Prostate gland (tissue), 2 donors: ENCODE measurements around the gene TRPV4. TPM values are rescaled to one million over a fixed set of nuclear protein-coding genes. Genes with fewer than 3 reads are reported as not detected.

Experiments
- DNase-seq: peaks from one replicate; pipeline ENCODE4 v3.0.0-alpha.2; 2019; ENCODE audit warnings: low spot score
- H3K27ac ChIP-seq, 2 donors: fragments of 200-600 bp; sonication (generic); 2 replicates each; pipeline ENCODE4 v1.5.1; 2017 to 2019
- H3K27me3 ChIP-seq: fragments of 200-600 bp; sonication (generic); replicated peaks from 2 replicates; pipeline ENCODE4 v1.5.1; 2019; ENCODE audit not compliant: insufficient read depth
- H3K36me3 ChIP-seq, 2 donors: fragments of 200-600 bp; sonication (generic); 1 replicate in 1 of 2; 2 replicates in 1 of 2; pipeline versions ENCODE4 v1.5.1 to v1.8.1; 2017 to 2019
- H3K4me1 ChIP-seq: fragments of 200-600 bp; sonication (generic); replicated peaks from 2 replicates; pipeline ENCODE4 v1.5.1; 2019
- H3K4me3 ChIP-seq, 2 donors: fragments of 200-600 bp; sonication (generic); 2 replicates each; pipeline ENCODE4 v1.5.1; 2017 to 2019
- H3K9me3 ChIP-seq: fragments of 200-600 bp; sonication (generic); 2 replicates; pipeline ENCODE4 v1.5.1; 2017
- CTCF ChIP-seq, 4 experiments: fragments of 200-600 bp in 2 of 4; fragments of 450-650 bp in 2 of 4; sonication (generic) in 2 of 4; IDR thresholded peaks; 1 replicate in 3 of 4; 2 replicates in 1 of 4; pipeline ENCODE4 v1.5.1; 2016 to 2019; ENCODE audit warnings: antibody characterized with exemption in 4 of 4, mild to moderate bottlenecking in 2 of 4, moderate library complexity in 2 of 4
- POLR2A ChIP-seq: fragments of 450-650 bp; IDR thresholded peaks from one replicate; pipeline ENCODE4 v1.6.1; 2016; ENCODE audit warnings: antibody characterized with exemption, mild to moderate bottlenecking
- POLR2AphosphoS5 ChIP-seq: sonication (generic); formaldehyde crosslinking; IDR thresholded peaks from one replicate; pipeline ENCODE4 v1.6.1; 2017; ENCODE audit warnings: antibody characterized with exemption
- WGBS: methylation state at CpG from one replicate; pipeline ENCODE4 v1.1.5; 2018; 5-methylcytosine and 5-hydroxymethylcytosine counted together
- intact Hi-C: fragments of 100-400 bp; cut with DNase I; formaldehyde crosslinking; loops from one replicate; pipeline ENCODE4 v1.14.2; 2022
- total RNA-seq, 2 donors: library from RNA; depleted of rRNA; stranded (reverse); fragments of >200 nt; gene quantifications; one replicate each; pipeline ENCODE4 v1.1.0, GENCODE V29; 2016

The TRPV4 gene
- total RNA-seq = 1 to 10 TPM; 4.6 to 8.0 TPM

- peak; percentile 39 for TF ChIP-seq POLR2A
- TF ChIP-seq POLR2AphosphoS5 = no peak
- no peak for TF ChIP-seq CTCF (IDR thresholded peaks at IDR 0.05)
- H3K4me3 ChIP-seq = peak within 1 kb of the TSS; percentile 37 to 59
- H3K36me3 ChIP-seq = no peaks in the 10 kb centered on the region
- H3K27me3 ChIP-seq = no peaks in the 10 kb centered on the region
- no peaks in the 10 kb centered on the region for H3K9me3 ChIP-seq
- DNase-seq = no peak
- WGBS = 36% methylated on average over 29 of the region's 67 CpGs
- H3K27ac ChIP-seq = peak within 1 kb of the TSS in 1 of 2 donors; percentile 43
- H3K4me1 ChIP-seq = peaks cover 3% of the 10 kb centered on the region
- intact Hi-C loops = no loop called here
These were observed at the start of gene TRPV4 for GRCh38 chr12:109833307-109834189. TSS of gene TRPV4 (minus strand) at chr12:109833398. CDS start at chr12:109814796, 18,602 bp downstream.

DNA sequence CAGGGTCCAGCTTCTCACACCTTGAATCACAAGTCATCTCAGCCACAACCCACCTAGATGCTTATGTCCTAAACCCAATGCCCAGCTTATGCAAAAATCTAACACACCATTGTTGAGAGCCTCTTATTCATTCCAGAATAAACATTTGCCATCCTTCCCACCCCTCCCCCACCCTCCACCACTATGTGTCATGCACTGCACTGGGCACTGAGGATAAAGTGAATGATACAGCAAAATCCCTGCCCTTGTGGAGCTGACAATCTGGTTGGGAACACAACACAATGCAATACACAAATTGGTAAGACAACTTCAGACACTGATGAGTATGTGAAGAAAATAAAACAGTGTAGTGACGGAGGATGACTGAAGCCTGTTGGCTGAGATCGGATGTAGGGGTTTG lies 48.6 kb upstream of the TRPV4 start:
- Histone ChIP-seq H3K4me1 (peaks cover 3% of the 10 kb centered on the region), H3K4me3 (no peak overlapping the region), H3K36me3 (no peaks in the 10 kb centered on the region), H3K27ac (no peak overlapping the region), H3K9me3 (no peaks in the 10 kb centered on the region), H3K27me3 (no peaks in the 10 kb centered on the region)
- WGBS = 95% methylated on average over 2 of the region's 2 CpGs
- TF ChIP-seq POLR2A = no peak
- no peak for TF ChIP-seq CTCF (IDR thresholded peaks at IDR 0.05)
- TF ChIP-seq POLR2AphosphoS5 = no peak
- intact Hi-C loops = loop anchor here (2.0 kb wide), 1 partner anchor 77 kb away; no protein-coding TSS in a partner anchor
- no peak for DNase-seq

- intact Hi-C loops = loop anchor here (2.0 kb wide), 1 partner anchor 76 kb away; no protein-coding TSS in a partner anchor
- 10% methylated on average over 9 of the region's 9 CpGs for WGBS
These were observed 47.7 kb upstream of the TRPV4 start for GRCh38 chr12:109880938-109881337.

GRCh38 chr12:109880043-109880931 lies 47.1 kb upstream of the TRPV4 start, which contains the start of gene GLTP:
TSS of gene GLTP (minus strand) at chr12:109880541. CDS start at chr12:109880374, 167 bp downstream.
- under 1% methylated on average over 24 of the region's 92 CpGs for WGBS
- intact Hi-C loops = loop anchor here (2.0 kb wide), 1 partner anchor 75 kb away; no protein-coding TSS in a partner anchor
- H3K27me3 ChIP-seq = no peaks in the 10 kb centered on the region
- H3K27ac ChIP-seq = peak within 1 kb of the TSS; percentile 82 to 83
- peaks cover 10% of the 10 kb centered on the region for H3K4me1 ChIP-seq
- TF ChIP-seq POLR2A = peak; percentile 27
- TF ChIP-seq POLR2AphosphoS5 = peak; percentile 27
- TF ChIP-seq CTCF (IDR thresholded peaks at IDR 0.05) = peak; percentile 54 to 99 (median 78)
- H3K36me3 ChIP-seq = no peaks in the 10 kb centered on the region
- no peaks in the 10 kb centered on the region for H3K9me3 ChIP-seq
- H3K4me3 ChIP-seq = peak within 1 kb of the TSS; percentile 68 to 78
- DNase-seq = peak; percentile 79

More at GRCh38 chr12:109880938-109881337, 47.7 kb upstream of the TRPV4 start:
- H3K27me3 ChIP-seq = no peaks in the 10 kb centered on the region
- DNase-seq = no peak
- no peaks in the 10 kb centered on the region for H3K36me3 ChIP-seq
- no peaks in the 10 kb centered on the region for H3K9me3 ChIP-seq
- TF ChIP-seq CTCF (IDR thresholded peaks at IDR 0.05) (no peak), POLR2A (no peak), POLR2AphosphoS5 (no peak)
- peaks cover 8% of the 10 kb centered on the region for H3K4me1 ChIP-seq
- peak overlapping the region; percentile 43 to 65 for H3K27ac ChIP-seq
- H3K4me3 ChIP-seq = peak overlapping the region; percentile 68 to 78
